SK-N-SH treated with all-trans-retinoic acid at 6 μM for 48 hours (cell line): ENCODE results near the gene STIP1.

Source experiments
- ESRRG ChIP-seq: fragments of 250-450 bp; sonication (Bioruptor Pico); IDR thresholded peaks from 2 replicates; pipeline ENCODE4 v1.6.1; 2021; ENCODE audit warnings: mild to moderate bottlenecking
- GLIS3 ChIP-seq: fragments of 250-450 bp; sonication (Bioruptor Pico); IDR thresholded peaks from 2 replicates; pipeline ENCODE4 v1.5.0; 2020; ENCODE audit warnings: mild to moderate bottlenecking, moderate library complexity
- OSR1 ChIP-seq: fragments of 250-450 bp; sonication (Bioruptor Pico); IDR thresholded peaks from 2 replicates; pipeline ENCODE4 v1.8.0; 2022; ENCODE audit warnings: moderate library complexity, mild to moderate bottlenecking, inconsistent platforms
- ZFP3 ChIP-seq: fragments of 250-450 bp; sonication (Bioruptor Pico); IDR thresholded peaks from 2 replicates; pipeline ENCODE4 v1.5.0; 2020; ENCODE audit warnings: mild to moderate bottlenecking, moderate library complexity

GRCh38 chr11:64230171-64230984 is 44.4 kb downstream of the STIP1 start, which contains the start of gene DNAJC4:
- TF ChIP-seq OSR1 (CRISPR knock-in tag), result no peak
- TF ChIP-seq GLIS3 (CRISPR knock-in tag), result no peak
- TF ChIP-seq ESRRG (CRISPR knock-in tag), result no peak
- 0 out of 2 replicates have a peak, but pooled peaks have one; percentile 30 for TF ChIP-seq ZFP3
